Forelimb muscle (tissue), 1 donor: ENCODE data around the gene CIBAR2. TPM values are rescaled to one million over a fixed set of nuclear protein-coding genes. Genes with fewer than 3 reads are reported as not detected.

Experiments used
- DNase-seq: peaks from one replicate; pipeline ENCODE4 v3.0.0-alpha.2; 2013; ENCODE audit warnings: low read depth
- polyA plus RNA-seq: library from polyadenylated mRNA; unstranded; fragments of 120-200 nt; gene quantifications from one replicate; pipeline ENCODE4 v1.2.1, GENCODE V29; 2013; ENCODE audit not compliant: insufficient read length

The CIBAR2 gene
- polyA plus RNA-seq: not detected

DNA sequence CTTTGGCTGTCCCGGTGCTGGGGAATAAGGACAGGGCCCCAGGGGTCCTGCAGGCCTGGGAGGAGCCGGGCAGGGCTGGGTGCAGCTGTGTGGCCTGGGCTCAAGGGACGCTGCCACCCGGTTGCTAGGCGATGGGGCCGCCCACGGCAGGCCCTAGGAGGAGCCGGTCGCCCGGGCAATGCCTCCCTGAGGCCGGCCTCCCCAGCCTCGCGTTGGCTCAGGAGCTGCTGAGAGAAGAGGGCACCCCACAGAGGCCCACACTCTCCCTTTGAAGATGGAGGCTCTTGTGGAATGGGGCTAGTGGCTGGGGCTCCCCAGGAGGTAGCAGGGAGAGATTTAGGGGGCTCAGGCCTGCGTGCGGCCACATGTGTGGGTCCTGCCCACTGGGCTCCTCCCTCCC lies at the start of gene CIBAR2:
CIBAR2 (minus strand) TSS at position 109 of the 400 bp plus-strand sequence. CDS start 120 bp downstream, outside the sequence.
- no peak for DNase-seq

DNA sequence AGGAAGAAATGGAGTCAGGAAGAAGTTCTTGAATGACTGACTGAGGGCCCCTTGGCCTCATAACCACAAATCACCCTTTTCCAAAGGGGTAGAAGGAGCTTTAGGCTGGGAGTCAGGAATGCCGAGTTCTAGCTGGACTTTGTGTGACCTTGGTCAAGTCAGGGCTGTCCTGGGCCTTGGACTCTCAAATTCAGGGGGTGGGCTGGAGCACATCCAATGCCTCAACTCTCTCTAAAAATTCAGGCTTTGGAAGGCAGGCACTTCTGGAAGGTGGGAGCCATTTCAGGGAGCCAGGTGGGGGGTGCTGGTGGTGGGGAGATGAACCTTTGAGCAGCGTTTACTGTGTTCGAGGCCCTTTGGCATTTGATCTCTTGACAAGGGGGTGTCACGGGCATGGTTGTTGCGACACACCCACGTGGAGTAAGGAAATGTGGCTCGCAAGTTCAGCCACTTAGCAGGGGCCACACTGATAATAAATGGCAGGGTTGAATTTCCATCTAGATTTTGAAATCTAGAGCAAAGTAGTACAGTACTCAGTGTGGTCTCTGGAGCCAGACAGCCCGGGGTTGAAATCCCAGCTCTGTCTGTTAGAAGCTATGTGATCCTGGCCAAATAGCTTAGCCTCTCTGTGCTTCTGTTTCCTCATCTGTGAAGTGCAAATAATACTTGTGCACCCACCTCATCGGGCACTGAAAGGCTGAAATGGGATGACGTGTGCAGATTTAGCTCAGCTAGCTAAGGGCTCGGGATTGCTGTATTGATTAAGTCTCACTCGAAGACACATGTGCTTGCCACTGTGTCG lies 47.1 kb upstream of the CIBAR2 start:
- no peak for DNase-seq

GRCh38 chr16:85158743-85159178 lies 46.5 kb upstream of the CIBAR2 start:
- DNase-seq: no peak

DNA sequence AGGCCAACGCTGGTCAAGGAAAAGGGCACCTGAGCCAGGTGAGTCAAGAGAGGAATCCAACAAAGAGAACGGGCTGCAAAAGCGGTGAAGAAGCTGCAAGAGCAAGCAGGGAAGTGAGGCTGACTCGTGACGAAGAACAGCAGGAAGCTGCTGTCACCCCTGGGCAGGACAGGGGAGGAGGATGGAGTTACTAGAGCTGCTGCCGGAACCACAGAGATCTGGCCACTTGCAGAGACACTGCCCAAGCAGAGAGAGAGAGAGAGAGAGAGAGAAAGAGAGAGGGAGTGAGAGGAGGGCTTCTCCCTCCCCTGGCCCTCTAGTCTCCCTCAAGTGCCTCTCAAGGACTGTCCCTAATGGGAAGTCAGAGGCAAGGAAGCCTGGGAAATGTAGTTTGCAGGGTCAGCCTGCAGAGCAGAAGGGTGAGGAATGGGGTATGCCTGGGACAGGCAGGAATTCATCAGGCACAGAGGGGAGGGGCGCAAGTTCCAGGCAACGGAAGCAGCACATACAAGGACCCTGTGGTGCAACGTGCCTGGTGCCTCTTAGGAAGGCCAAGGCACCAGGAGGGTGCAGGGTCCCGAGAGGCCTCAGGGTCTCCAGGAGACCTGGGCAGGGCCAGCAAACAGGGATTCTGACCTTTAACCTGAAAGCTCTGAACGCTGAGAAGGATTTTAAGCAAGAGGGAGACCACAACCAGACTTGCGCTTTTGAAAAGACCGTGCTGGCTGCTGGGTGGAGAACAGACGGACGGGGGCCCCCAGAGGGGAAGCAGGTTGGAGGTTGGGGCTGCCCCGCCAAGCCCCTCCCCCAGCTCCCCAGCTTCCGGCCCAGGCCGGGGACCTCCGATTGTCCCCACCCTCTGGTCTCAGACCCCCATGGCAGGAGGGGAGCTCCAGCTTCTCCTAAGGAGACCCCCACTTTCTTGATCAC lies 45.8 kb upstream of the CIBAR2 start:
- no peak for DNase-seq

GRCh38 chr16:85157372-85157771 lies 45.1 kb upstream of the CIBAR2 start:
- DNase-seq: no peak

GRCh38 chr16:85156869-85157268 lies 44.6 kb upstream of the CIBAR2 start:
- DNase-seq: no peak

DNA sequence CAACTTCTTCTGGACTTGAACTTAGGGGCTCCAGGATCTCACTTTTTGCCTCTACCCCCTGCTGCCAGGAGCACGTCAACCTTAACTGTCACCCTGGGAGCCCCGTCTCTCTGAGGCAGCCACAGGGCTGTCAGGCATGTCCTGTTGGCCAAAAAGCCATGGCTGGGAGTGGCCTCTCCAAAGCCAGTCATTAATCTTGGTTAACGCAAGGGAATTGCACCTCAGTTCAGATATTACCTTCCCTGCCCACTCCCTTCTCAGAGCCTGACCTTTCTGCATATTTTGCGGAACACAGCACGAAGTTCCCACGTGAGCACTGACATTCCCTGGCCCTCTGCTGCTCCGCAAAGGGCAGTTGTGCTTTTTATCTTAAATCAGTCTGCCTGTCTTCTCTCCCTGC lies 44.2 kb upstream of the CIBAR2 start:
- DNase-seq: no peak

DNA sequence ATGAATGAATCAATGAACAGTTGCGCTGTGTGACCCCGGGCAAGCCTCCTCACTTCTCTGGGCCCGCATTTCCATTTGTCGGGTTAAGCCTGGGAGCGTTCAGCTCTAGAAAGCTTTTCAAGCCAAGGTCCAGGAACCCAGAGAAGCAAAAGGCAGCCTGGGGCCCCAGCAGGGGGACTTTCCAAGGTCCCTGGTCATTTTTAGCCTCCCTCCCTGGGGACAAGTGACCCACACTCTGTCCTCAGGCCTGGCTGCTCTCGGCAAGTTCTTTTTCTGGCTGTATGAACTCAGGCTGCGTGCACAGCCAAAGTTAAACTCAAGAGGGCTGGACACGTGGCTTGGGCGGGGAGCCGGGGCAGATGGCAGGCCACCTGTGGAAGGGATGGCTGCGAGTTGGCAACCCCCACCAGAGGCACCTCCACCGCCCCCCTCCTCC lies 41.4 kb upstream of the CIBAR2 start:
- no peak for DNase-seq

DNA sequence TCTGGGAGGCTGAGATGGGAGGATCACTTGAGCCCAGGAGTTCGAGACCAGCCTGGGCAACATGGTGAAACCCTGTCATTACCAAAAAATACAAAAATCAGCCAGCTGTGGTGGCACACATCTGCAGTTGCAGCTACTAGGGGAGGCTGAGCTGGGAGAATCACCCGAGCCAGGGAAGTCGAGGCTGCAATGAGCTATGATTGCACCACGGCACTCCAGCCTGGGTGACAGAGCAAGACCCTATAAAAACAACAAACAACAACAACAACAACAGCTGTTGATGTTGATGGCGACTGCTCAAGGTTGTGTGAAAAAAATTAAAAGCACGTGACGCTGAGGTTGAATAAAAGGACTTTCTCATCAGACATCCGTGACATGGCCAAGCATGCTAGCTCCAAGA lies 40.8 kb upstream of the CIBAR2 start:
- no peak for DNase-seq

- no peak for DNase-seq
These were observed 40.2 kb upstream of the CIBAR2 start for GRCh38 chr16:85152414-85153030.

DNA sequence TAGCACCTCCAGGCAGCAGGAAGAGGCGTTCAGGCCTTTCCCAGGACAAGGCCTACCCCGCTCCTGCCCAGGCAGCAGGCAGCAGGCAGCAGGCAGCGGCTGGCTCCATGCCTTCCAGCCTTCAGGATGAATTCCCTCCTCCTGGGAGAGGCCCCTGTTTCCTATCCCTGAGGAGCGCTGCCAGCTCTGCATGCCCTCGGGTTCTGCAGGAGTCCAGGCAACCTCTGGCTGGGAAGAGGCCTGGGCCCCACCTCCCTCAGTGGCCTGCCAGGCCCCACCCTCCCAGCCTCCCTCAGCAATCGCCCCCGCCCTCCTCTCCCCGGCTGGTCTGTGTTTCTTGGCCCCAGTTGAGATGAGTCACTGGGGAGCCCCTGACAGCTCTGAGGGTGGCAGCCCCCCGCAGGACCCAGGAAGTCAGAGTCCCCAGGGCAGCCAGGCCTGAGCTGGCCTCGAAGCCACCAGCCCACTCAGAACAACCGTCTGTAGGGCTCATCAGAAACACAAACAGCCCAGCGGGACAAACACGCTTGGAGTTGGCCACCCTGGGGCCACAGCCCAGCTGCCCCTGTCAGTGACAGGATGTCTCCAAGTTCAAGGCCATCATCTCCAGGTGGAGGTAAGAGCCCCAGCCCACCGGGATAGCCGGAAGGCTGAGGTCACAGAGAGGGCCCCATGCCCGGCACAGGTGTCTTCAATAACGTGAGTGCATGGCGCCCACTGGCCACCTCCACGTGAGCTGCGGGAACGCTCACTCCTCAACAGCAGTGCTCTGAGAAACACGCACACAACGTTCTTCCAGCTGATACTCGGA lies 39.5 kb upstream of the CIBAR2 start:
- DNase-seq: no peak

DNA sequence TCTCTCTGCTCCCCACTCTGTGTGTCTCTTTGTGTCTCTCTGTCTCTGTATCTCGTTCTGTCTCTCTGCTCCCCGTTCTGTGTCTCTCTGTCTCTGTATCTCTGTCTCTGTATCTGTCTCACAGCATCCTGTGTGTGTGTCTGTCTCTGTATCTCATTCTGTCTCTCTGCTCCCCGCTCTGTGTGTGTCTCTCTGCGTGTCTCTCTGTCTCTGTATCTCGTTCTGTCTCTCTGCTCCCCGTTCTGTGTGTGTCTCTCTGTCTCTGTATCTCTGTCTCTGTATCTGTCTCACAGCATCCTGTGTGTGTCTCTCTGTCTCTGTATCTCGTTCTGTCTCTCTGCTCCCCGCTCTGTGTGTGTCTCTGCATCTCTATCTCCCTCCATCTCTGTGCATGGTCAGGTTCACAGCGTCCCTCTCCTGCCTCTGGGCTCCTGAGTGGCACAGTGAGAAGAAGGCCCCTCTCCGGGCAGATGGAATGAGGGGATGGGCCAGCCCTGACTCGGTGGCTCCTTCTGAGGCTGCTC lies 38.9 kb upstream of the CIBAR2 start:
- no peak for DNase-seq

GRCh38 chr16:85150331-85150940 lies 38.2 kb upstream of the CIBAR2 start:
- DNase-seq: no peak

DNA sequence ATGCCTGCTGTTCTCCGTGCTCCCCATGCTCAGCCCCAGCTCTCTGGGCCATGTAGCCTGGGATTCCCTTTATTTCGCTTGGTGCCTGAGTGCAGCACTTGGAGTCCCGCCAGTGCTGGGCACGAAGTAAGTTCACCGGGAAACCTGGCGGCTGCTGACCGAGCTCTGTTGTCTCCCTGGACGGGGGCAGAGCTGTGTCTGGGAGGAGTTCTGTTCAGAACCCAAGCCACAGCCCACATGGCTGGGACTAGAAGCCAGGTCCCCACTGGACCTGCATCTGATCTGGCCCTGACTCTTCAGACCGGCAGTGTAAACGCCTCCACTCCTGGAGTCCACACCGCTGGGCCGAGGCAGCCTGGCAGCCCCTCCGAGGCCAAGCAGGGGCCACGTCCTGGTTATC lies 37.5 kb upstream of the CIBAR2 start:
- no peak for DNase-seq

DNA sequence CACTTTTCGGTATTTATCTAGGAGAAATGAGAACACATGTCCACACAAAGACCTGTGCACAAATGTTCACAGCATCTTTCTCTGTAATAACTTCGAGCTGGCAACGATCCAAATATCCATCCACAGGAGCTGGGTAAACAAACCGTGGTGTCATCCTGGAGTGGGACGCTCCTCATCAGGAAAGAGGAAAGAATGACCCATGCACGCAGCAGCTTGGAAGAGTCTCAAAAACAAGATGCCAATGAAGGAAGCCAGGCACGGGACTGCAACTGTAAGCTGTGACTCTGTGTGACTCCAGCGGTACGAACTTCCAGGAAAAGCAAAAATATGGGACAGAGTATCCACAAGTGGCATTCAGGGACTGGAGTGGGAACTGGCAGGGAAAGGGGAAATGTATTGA lies 36.7 kb upstream of the CIBAR2 start:
- DNase-seq: no peak

DNA sequence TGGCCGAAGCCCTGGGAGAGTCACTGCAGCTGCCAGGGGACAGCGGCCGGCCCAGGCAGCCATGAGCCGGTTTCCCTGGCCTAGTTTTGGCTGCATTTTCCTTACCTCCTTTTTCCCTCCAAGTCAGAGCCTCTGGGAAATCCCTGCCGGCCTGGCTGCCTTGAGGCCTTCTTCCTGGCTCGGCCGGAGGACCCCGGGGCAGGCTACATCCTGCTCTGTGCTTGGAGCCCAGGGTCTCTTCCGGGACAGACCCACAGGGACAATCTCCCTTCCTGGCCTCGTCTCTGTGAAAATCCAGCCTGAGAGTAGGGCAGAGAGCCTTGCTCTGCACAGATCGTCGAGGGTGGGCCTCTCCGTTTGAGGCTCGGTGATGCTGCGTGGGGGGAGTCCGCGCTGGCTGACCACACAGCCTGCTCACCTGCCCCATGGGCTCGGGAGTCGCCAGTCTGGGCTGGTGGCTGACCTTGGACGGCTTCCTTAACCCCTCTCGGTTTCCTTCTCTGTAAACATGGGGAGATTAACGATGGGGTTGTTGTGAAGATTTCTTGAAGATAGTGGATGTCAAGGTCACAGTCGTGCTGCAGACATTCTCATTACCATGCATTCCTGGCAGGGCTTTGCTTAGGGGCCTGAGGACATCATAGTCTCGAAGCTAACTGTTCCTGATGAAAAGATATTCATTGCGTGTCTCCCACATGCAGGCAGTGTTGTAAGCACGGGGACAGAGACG lies 34.8 kb upstream of the CIBAR2 start:
- no peak for DNase-seq

GRCh38 chr16:85146532-85146797 lies 34.2 kb upstream of the CIBAR2 start:
- no peak for DNase-seq

GRCh38 chr16:85145734-85146531 lies 33.7 kb upstream of the CIBAR2 start:
- no peak for DNase-seq

GRCh38 chr16:85145188-85145587 lies 32.9 kb upstream of the CIBAR2 start:
- no peak for DNase-seq
